Breast epithelium (tissue), 4 donors: ENCODE results near the gene REC8. TPM values are rescaled to one million over a fixed set of nuclear protein-coding genes. Genes with fewer than 3 reads are reported as not detected.
A peak's percentile ranks its signal among the peaks of the same experiment; 100 is the strongest.

Experiments used
- DNase-seq, 2 donors: peaks; one replicate each; pipeline ENCODE4 v3.0.0-alpha.2; 2019; ENCODE audit warnings: low spot score in 2 of 2
- H3K27ac ChIP-seq, 2 donors: fragments of 200-600 bp; sonication (generic) in 1 of 2; one replicate each; pipeline ENCODE4 v1.5.1; 2016 to 2019; ENCODE audit warnings: mild to moderate bottlenecking in 1 of 2
- H3K27me3 ChIP-seq, 2 donors: fragments of 200-600 bp; sonication (generic) in 1 of 2; one replicate each; pipeline versions ENCODE4 v1.5.1 to v1.6.0; 2017 to 2019; ENCODE audit warnings: control low read depth in 1 of 2, mild to moderate bottlenecking in 1 of 2
- H3K36me3 ChIP-seq: fragments of 200-600 bp; one replicate; pipeline ENCODE4 v1.5.1; 2019
- H3K4me1 ChIP-seq, 2 donors: fragments of 200-600 bp; sonication (generic); one replicate each; pipeline ENCODE4 v1.5.1; 2016 to 2019; ENCODE audit warnings: control low read depth in 1 of 2
- H3K4me3 ChIP-seq, 3 donors: fragments of 200-600 bp; sonication (generic); 1 replicate in 2 of 3; 2 replicates in 1 of 3; pipeline ENCODE4 v1.5.1; 2016 to 2019; ENCODE audit warnings: mild to moderate bottlenecking in 3 of 3, moderate library complexity in 2 of 3
- H3K9me3 ChIP-seq, 2 donors: fragments of 200-600 bp; sonication (generic) in 1 of 2; one replicate each; pipeline ENCODE4 v1.5.1; 2016 to 2019; ENCODE audit warnings: control low read depth in 1 of 2
- CTCF ChIP-seq, 3 donors: fragments of 450-650 bp; IDR thresholded peaks; one replicate each; pipeline ENCODE4 v1.5.1; 2016 to 2017; ENCODE audit warnings: antibody characterized with exemption in 3 of 3, mild to moderate bottlenecking in 3 of 3, moderate library complexity in 3 of 3
- POLR2A ChIP-seq: fragments of 450-650 bp; IDR thresholded peaks from one replicate; pipeline ENCODE4 v1.6.1; 2016; ENCODE audit warnings: antibody characterized with exemption, mild to moderate bottlenecking, moderate library complexity
- POLR2AphosphoS5 ChIP-seq, 3 donors: sonication (generic); formaldehyde crosslinking; IDR thresholded peaks; one replicate each; pipeline ENCODE4 v1.6.1; 2017; ENCODE audit warnings: antibody characterized with exemption in 3 of 3
- intact Hi-C: fragments of 100-400 bp; cut with DNase I; formaldehyde crosslinking; loops from one replicate; pipeline ENCODE4 v1.15.1; 2023; ENCODE audit warnings: low total_unique reads
- total RNA-seq, 3 donors: library from RNA; depleted of rRNA; stranded (reverse); fragments of >200 nt; gene quantifications; one replicate each; pipeline ENCODE4 v1.1.0, GENCODE V29; 2016

REC8 gene
- total RNA-seq, 3 donors from 2014 or later, result 2.9 to 10.2 (median 6.6) TPM

DNA sequence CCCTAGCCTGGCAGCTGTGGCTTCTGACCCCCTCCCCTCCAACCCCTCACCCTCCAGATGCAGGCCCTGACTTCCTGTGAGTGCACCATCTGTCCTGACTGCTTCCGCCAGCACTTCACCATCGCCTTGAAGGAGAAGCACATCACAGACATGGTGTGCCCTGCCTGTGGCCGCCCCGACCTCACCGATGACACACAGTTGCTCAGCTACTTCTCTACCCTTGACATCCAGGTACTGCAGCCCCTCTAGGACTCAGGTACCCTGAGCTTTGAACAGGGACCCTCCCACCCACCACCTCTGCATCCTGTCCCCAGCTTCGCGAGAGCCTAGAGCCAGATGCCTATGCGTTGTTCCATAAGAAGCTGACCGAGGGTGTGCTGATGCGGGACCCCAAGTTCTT is 16.8 kb upstream of the REC8 start:
- intact Hi-C loops, result no loop called here
- Histone ChIP-seq H3K27ac (no peak overlapping the region), H3K36me3 (peaks cover 16% of the 10 kb centered on the region), H3K4me1 (no peaks in the 10 kb centered on the region), H3K9me3 (no peaks in the 10 kb centered on the region), H3K27me3 (no peaks in the 10 kb centered on the region), H3K4me3 (no peak overlapping the region)
- TF ChIP-seq CTCF (IDR thresholded peaks at IDR 0.05) (no peak), POLR2A (no peak), POLR2AphosphoS5 (IDR thresholded peaks at IDR 0.05) (no peak)
- DNase-seq, result no peak

GRCh38 chr14:24156840-24157239 is 15.0 kb upstream of the REC8 start:
- peaks cover 5% of the 10 kb centered on the region for H3K36me3 ChIP-seq
- intact Hi-C loops, result no loop called here

GRCh38 chr14:24157331-24157730 is 14.5 kb upstream of the REC8 start:
- DNase-seq, result no peak
- Histone ChIP-seq H3K4me1 (no peaks in the 10 kb centered on the region), H3K36me3 (peaks cover 5% of the 10 kb centered on the region), H3K9me3 (no peaks in the 10 kb centered on the region), H3K27ac (peak overlapping the region in 1 of 2 donors; percentile 19), H3K27me3 (no peaks in the 10 kb centered on the region), H3K4me3 (no peak overlapping the region)
- no peak for TF ChIP-seq CTCF (IDR thresholded peaks at IDR 0.05)
- TF ChIP-seq POLR2AphosphoS5 (IDR thresholded peaks at IDR 0.05), result no peak
- TF ChIP-seq POLR2A, result no peak
- intact Hi-C loops, result no loop called here

More at GRCh38 chr14:24156840-24157239, 15.0 kb upstream of the REC8 start:
- no peaks in the 10 kb centered on the region for H3K9me3 ChIP-seq
- H3K27me3 ChIP-seq, result no peaks in the 10 kb centered on the region
- no peak for TF ChIP-seq CTCF (IDR thresholded peaks at IDR 0.05)
- no peak for TF ChIP-seq POLR2AphosphoS5 (IDR thresholded peaks at IDR 0.05)
- no peak for TF ChIP-seq POLR2A
- DNase-seq, result no peak
- H3K27ac ChIP-seq, result peak overlapping the region in 1 of 2 donors; percentile 19
- H3K4me1 ChIP-seq, result no peaks in the 10 kb centered on the region
- H3K4me3 ChIP-seq, result no peak overlapping the region

GRCh38 chr14:24159777-24160498 is 11.9 kb upstream of the REC8 start:
- no peak for TF ChIP-seq POLR2AphosphoS5 (IDR thresholded peaks at IDR 0.05)
- no peak for TF ChIP-seq POLR2A
- no peak for TF ChIP-seq CTCF (IDR thresholded peaks at IDR 0.05)
- DNase-seq, result no peak
- Histone ChIP-seq H3K4me1 (peaks cover 0 to 5% of the 10 kb centered on the region in 2 donors), H3K9me3 (no peaks in the 10 kb centered on the region), H3K4me3 (no peak overlapping the region), H3K27ac (peak overlapping the region; percentile 92 to 98), H3K36me3 (peaks cover 5% of the 10 kb centered on the region), H3K27me3 (no peaks in the 10 kb centered on the region)
- intact Hi-C loops, result no loop called here

- Histone ChIP-seq H3K27me3 (no peaks in the 10 kb centered on the region), H3K4me3 (no peak overlapping the region), H3K36me3 (peaks cover 5% of the 10 kb centered on the region), H3K9me3 (no peaks in the 10 kb centered on the region), H3K27ac (peak overlapping the region; percentile 92 to 98), H3K4me1 (peaks cover 0 to 5% of the 10 kb centered on the region in 2 donors)
- TF ChIP-seq CTCF (IDR thresholded peaks at IDR 0.05), result no peak
- TF ChIP-seq POLR2AphosphoS5 (IDR thresholded peaks at IDR 0.05), result no peak
- no peak for TF ChIP-seq POLR2A
- intact Hi-C loops, result no loop called here
- DNase-seq, result no peak
These were observed 11.4 kb upstream of the REC8 start for GRCh38 chr14:24160499-24160849.
